OCI-LY1 (cell line): Measurements from ENCODE around the gene YEATS2.

Experiments used
- H2AFZ ChIP-seq: fragments of 200-600 bp; sonication (generic), shearing (Covaris generic); 2 replicates; pipeline ENCODE4 v1.6.0; 2014; ENCODE audit warnings: antibody characterized with exemption, mild to moderate bottlenecking, low read length
- H3F3A ChIP-seq: fragments of 200-600 bp; sonication (generic), shearing (Covaris generic); 2 replicates; pipeline ENCODE4 v1.6.0; 2014; ENCODE audit warnings: mild to moderate bottlenecking, antibody characterized with exemption, low read length, moderate library complexity; ENCODE audit not compliant: insufficient read depth
- H3K27ac ChIP-seq: fragments of 200-600 bp; sonication (generic); 2 replicates; pipeline ENCODE4 v1.5.1; 2014; ENCODE audit warnings: low read length, mixed run types, mild to moderate bottlenecking, low read depth; ENCODE audit not compliant: poor library complexity, severe bottlenecking
- H3K27me3 ChIP-seq: fragments of 200-600 bp; sonication (generic); 2 replicates; pipeline ENCODE4 v1.6.0; 2014; ENCODE audit warnings: antibody characterized with exemption, mild to moderate bottlenecking, low read length, moderate library complexity; ENCODE audit not compliant: insufficient read depth
- H3K36me3 ChIP-seq: fragments of 200-600 bp; sonication (generic); 2 replicates; pipeline ENCODE4 v1.6.1; 2014; ENCODE audit warnings: mild to moderate bottlenecking, antibody characterized with exemption, low read length, moderate library complexity, mixed read lengths; ENCODE audit not compliant: insufficient read depth
- H3K4me1 ChIP-seq: fragments of 200-600 bp; sonication (generic); 2 replicates; pipeline ENCODE4 v1.5.1; 2014; ENCODE audit warnings: mild to moderate bottlenecking, low read length, moderate library complexity; ENCODE audit not compliant: insufficient read depth, severe bottlenecking
- H3K4me2 ChIP-seq: fragments of 200-600 bp; sonication (generic), shearing (Covaris generic); 2 replicates; pipeline ENCODE4 v1.6.1; 2014; ENCODE audit warnings: low read length
- H3K4me3 ChIP-seq: fragments of 200-600 bp; sonication (generic); 2 replicates; pipeline ENCODE4 v1.5.1; 2014; ENCODE audit warnings: low read length, low read depth, mild to moderate bottlenecking, mixed read lengths; ENCODE audit not compliant: poor library complexity, severe bottlenecking
- H3K79me2 ChIP-seq: fragments of 200-600 bp; shearing (Covaris generic); 2 replicates; pipeline ENCODE4 v1.6.1; 2016; ENCODE audit warnings: mixed run types, low read length, mixed read lengths; ENCODE audit not compliant: insufficient read depth
- H3K9ac ChIP-seq: fragments of 200-600 bp; sonication (generic), shearing (Covaris generic); 2 replicates; pipeline ENCODE4 v1.6.1; 2014; ENCODE audit warnings: mild to moderate bottlenecking, low read length, mixed read lengths
- H3K9me2 ChIP-seq: fragments of 200-600 bp; sonication (generic), shearing (Covaris generic); 2 replicates; pipeline ENCODE4 v1.6.1; 2014; ENCODE audit warnings: low read depth, mild to moderate bottlenecking, low read length, mixed read lengths
- H3K9me3 ChIP-seq: fragments of 200-600 bp; shearing (Covaris generic); 2 replicates; pipeline ENCODE4 v1.6.1; 2014; ENCODE audit warnings: low read length, mixed read lengths
- H4K20me1 ChIP-seq: fragments of 200-600 bp; sonication (generic), shearing (Covaris generic); 2 replicates; pipeline ENCODE4 v1.6.0; 2016; ENCODE audit warnings: mild to moderate bottlenecking, low read length; ENCODE audit not compliant: insufficient read depth
- EZH2 ChIP-seq: fragments of 200-600 bp; sonication (generic), shearing (Covaris generic); IDR thresholded peaks from 2 replicates; pipeline ENCODE4 v1.8.0; 2017; ENCODE audit warnings: borderline replicate concordance, mixed run types, mild to moderate bottlenecking, antibody characterized with exemption, low read length, moderate library complexity, mixed read lengths
- TF ChIP-seq, protein P1 (sequence below): fragments of 200-600 bp; sonication (generic), shearing (Covaris generic); IDR thresholded peaks from 2 replicates; pipeline ENCODE4 v1.5.1; 2017; ENCODE audit warnings: mild to moderate bottlenecking, antibody characterized with exemption, low read length, moderate library complexity, mixed read lengths

Gene YEATS2

GRCh38 chr3:183764847-183765731 lies 67.5 kb downstream of the YEATS2 start:
- Histone ChIP-seq H3K4me3 (no peak overlapping the region), H3K27me3 (no peaks in the 10 kb centered on the region), H3K9me3 (no peaks in the 10 kb centered on the region), H2AFZ (no peak overlapping the region), H3K4me1 (peaks cover 5% of the 10 kb centered on the region), H4K20me1 (no peaks in the 10 kb centered on the region), H3K9me2 (no peaks in the 10 kb centered on the region), H3K4me2 (no peak overlapping the region), H3K79me2 (no peaks in the 10 kb centered on the region), H3K36me3 (peaks cover 80% of the 10 kb centered on the region), H3K27ac (peak overlapping the region; percentile 59), H3K9ac (no peak overlapping the region), H3F3A (peaks cover 10% of the 10 kb centered on the region; the same call in 1 of the 2 replicates)
- TF ChIP-seq, protein P1, sequence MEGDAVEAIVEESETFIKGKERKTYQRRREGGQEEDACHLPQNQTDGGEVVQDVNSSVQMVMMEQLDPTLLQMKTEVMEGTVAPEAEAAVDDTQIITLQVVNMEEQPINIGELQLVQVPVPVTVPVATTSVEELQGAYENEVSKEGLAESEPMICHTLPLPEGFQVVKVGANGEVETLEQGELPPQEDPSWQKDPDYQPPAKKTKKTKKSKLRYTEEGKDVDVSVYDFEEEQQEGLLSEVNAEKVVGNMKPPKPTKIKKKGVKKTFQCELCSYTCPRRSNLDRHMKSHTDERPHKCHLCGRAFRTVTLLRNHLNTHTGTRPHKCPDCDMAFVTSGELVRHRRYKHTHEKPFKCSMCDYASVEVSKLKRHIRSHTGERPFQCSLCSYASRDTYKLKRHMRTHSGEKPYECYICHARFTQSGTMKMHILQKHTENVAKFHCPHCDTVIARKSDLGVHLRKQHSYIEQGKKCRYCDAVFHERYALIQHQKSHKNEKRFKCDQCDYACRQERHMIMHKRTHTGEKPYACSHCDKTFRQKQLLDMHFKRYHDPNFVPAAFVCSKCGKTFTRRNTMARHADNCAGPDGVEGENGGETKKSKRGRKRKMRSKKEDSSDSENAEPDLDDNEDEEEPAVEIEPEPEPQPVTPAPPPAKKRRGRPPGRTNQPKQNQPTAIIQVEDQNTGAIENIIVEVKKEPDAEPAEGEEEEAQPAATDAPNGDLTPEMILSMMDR, result no peak
- TF ChIP-seq EZH2, result no peak

DNA sequence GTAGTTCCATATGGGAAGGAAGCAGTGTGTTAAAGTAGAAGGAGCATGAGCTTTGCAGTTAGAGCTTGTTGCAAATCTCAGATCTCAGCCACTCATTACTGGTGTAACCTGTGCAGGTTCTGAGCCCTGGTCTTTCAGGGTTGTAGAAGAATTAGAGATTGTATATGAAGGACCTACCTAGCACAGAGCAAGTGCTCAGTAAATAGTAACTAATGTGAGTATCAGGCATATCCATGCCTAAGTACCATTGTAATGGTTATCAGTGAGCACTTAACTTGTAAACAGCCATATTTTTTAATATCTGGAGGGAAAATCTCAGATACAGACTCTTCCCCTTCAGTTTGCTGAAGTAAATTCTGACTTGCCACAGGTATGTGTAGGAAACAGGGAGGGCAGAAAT lies 68.5 kb downstream of the YEATS2 start:
- Histone ChIP-seq H3K4me3 (no peak overlapping the region), H3K36me3 (peaks cover 74% of the 10 kb centered on the region), H3K27ac (peak overlapping the region; percentile 28), H3K9me2 (no peaks in the 10 kb centered on the region), H2AFZ (no peak overlapping the region), H4K20me1 (no peaks in the 10 kb centered on the region), H3K9me3 (no peaks in the 10 kb centered on the region), H3F3A (peaks cover 10% of the 10 kb centered on the region; the same call in 1 of the 2 replicates), H3K9ac (no peak overlapping the region), H3K4me1 (peaks cover 5% of the 10 kb centered on the region), H3K4me2 (no peak overlapping the region), H3K27me3 (no peaks in the 10 kb centered on the region), H3K79me2 (no peaks in the 10 kb centered on the region)
- TF ChIP-seq, protein P1, result no peak
- TF ChIP-seq EZH2, result no peak

DNA sequence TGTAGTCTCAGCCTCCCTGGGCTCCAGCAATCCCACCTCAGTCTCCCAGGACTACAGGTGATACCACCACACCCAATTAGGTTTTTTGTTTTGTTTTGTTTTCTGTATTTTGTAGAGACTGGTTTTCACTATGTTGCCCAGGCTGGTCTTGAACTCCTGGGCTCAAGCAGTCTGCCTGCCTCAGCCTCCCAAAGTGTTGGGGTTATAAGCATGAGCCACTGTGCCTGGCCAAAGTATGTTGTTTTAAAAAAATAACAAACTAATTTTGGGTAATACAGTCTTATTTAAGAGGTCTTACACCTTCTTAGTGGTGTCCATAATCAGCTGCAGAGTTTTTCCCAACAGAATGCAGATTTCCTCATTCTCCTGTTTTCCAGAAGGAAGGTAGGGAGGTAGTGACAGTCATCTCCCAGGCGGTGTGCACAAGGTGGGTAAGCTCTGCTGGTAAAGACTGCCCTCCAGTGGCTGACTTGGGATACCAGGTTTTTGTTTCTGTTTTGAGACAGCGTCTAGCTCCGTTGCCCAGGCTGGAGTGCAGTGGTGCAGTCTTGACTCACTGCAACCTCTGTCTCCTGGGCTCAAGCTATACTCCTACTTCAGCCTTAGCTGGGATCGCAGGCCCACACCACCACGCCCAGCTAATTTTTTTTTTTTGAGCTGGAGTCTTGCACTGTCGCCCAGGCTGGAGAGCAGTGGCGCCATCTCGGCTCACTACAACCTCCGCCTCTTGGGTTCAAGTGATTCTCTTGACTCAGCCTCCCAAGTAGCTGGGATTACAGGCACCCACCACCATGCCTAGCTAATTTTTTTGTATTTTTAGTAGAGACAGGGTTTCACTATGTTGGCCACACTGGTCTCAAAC lies 69.4 kb downstream of the YEATS2 start:
- Histone ChIP-seq H2AFZ (no peak overlapping the region), H4K20me1 (no peaks in the 10 kb centered on the region), H3K9me3 (no peaks in the 10 kb centered on the region), H3K36me3 (peaks cover 68% of the 10 kb centered on the region), H3K4me1 (peaks cover 5% of the 10 kb centered on the region), H3K9ac (no peak overlapping the region), H3K4me3 (no peak overlapping the region), H3F3A (peaks cover 10% of the 10 kb centered on the region; the same call in 1 of the 2 replicates), H3K27ac (peak overlapping the region; percentile 28), H3K9me2 (no peaks in the 10 kb centered on the region), H3K79me2 (no peaks in the 10 kb centered on the region), H3K4me2 (no peak overlapping the region), H3K27me3 (no peaks in the 10 kb centered on the region)
- TF ChIP-seq, protein P1, result peak; percentile 90
- no peak for TF ChIP-seq EZH2
